ENCODE results near the gene VEZT. TPM values are rescaled to one million over a fixed set of nuclear protein-coding genes. Genes with fewer than 3 reads are reported as not detected.

The VEZT gene
- total RNA-seq, 2 experiments from 2014 or later: 57.7 to 77.1 TPM

DNA sequence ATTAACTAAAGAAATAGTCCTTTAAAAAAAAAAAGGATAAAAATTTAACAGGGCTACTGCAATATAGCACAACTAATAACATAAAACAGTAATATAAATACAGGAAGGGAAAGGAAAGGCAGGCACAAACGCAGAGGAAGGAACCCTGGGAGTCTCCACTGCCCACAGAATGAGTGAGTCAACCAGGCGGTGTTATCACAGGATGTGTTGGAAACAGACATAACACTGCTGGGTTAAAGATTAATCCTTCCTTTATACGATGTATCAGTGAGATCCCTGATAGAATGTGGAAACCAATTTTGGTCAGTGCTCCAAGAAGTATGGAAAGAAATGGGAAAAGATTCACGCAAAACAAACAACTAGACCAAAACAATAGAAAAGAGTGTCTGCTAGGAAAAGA is 48.2 kb upstream of the VEZT start:
- Histone ChIP-seq H3K9me3 (ENCODE audit: low read length) (no peaks in the 10 kb centered on the region), H3K79me2 (ENCODE audit: insufficient read depth, low read depth, low read length) (no peaks in the 10 kb centered on the region), H3K4me2 (ENCODE audit: low read length) (no peak overlapping the region), H3K4me3 (ENCODE audit: low read depth, low read length, poor library complexity, severe bottlenecking) (no peak overlapping the region), H3K4me1 (ENCODE audit: insufficient read depth, low read length, poor library complexity, severe bottlenecking) (no peaks in the 10 kb centered on the region), H4K20me1 (ENCODE audit: insufficient read depth, low read length) (no peaks in the 10 kb centered on the region), H2AFZ (ENCODE audit: low read length) (no peak overlapping the region), H3K27ac (ENCODE audit: low read depth, low read length, poor library complexity, severe bottlenecking) (no peak overlapping the region), H3K36me3 (ENCODE audit: insufficient read depth, low read length) (peaks cover 3% of the 10 kb centered on the region; the same call in 1 of the 2 replicates), H3K9me2 (ENCODE audit: insufficient read depth, low read length) (no peaks in the 10 kb centered on the region)
- intact Hi-C loops (cut with micrococcal nuclease; ENCODE audit: unreplicated experiment): no loop called here
- BruUV-seq (replicated peaks): no TSS peak
- TF ChIP-seq, protein P1, sequence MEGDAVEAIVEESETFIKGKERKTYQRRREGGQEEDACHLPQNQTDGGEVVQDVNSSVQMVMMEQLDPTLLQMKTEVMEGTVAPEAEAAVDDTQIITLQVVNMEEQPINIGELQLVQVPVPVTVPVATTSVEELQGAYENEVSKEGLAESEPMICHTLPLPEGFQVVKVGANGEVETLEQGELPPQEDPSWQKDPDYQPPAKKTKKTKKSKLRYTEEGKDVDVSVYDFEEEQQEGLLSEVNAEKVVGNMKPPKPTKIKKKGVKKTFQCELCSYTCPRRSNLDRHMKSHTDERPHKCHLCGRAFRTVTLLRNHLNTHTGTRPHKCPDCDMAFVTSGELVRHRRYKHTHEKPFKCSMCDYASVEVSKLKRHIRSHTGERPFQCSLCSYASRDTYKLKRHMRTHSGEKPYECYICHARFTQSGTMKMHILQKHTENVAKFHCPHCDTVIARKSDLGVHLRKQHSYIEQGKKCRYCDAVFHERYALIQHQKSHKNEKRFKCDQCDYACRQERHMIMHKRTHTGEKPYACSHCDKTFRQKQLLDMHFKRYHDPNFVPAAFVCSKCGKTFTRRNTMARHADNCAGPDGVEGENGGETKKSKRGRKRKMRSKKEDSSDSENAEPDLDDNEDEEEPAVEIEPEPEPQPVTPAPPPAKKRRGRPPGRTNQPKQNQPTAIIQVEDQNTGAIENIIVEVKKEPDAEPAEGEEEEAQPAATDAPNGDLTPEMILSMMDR (conservative IDR thresholded peaks at IDR 0.05; ENCODE audit: low read length): no peak
- no peak for TF ChIP-seq EZH2phosphoT487 (IDR thresholded peaks at IDR 0.05; ENCODE audit: borderline replicate concordance, low read depth, low read length)
- no peak for DNase-seq (ENCODE audit: low spot score)
- ChIA-PET CTCF (ENCODE audit: unreplicated experiment) (no interaction called here), POLR2A (no interaction called here)

DNA sequence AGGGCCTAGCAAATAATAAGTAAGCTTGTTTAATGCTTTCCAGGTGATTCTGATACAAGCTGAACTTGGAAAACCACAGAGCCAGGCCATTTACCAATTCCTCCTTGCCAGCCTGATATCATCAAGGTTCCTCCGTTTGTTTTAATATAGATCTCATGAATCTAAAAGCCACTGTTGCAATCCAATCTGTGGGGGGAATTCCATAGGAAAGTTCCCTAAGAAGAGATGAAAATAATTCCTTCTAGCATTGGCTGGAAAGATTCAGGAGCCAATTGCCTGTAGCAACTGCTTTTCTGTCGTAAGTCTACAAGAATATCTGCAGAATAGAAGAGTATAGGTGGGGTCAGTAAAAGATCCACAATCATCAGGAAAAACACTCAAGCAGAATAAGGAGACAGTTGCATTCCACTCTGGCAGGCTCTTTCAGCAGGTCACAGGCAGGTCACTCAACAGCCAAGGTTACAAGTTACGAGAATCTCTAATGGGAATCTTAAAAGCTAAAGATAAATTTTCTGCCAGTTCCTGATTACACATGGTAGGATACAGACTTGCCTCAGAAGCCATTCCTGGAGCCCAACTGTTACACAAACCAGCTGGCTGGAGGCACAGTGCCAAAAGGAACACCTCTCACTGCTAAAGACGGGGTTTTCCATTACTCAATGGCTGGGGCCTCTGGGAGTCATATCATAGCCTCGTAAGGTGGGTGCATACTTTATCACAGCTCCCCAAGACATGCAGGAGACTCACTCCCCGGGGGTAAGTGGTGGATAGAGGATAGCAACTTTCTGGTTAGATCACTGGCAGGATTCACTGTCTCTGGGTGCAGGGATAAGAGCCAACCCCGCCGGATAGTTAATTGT is 44.0 kb upstream of the VEZT start:
- H3K4me3 ChIP-seq (ENCODE audit: low read depth, low read length, poor library complexity, severe bottlenecking): no peak overlapping the region
- H2AFZ ChIP-seq (ENCODE audit: low read length): no peak overlapping the region
- H3K27ac ChIP-seq (ENCODE audit: low read depth, low read length, poor library complexity, severe bottlenecking): no peak overlapping the region
- no peaks in the 10 kb centered on the region; the same call in 1 of the 2 replicates for H3K36me3 ChIP-seq (ENCODE audit: insufficient read depth, low read length)
- TF ChIP-seq, protein P1 (conservative IDR thresholded peaks at IDR 0.05; ENCODE audit: low read length): no peak
- no peak for TF ChIP-seq EZH2phosphoT487 (IDR thresholded peaks at IDR 0.05; ENCODE audit: borderline replicate concordance, low read depth, low read length)
- no peaks in the 10 kb centered on the region for H3K9me3 ChIP-seq (ENCODE audit: low read length)
- intact Hi-C loops (cut with micrococcal nuclease; ENCODE audit: unreplicated experiment): no loop called here
- no peak for DNase-seq (ENCODE audit: low spot score)
- H3K9me2 ChIP-seq (ENCODE audit: insufficient read depth, low read length): no peaks in the 10 kb centered on the region
- H3K4me1 ChIP-seq (ENCODE audit: insufficient read depth, low read length, poor library complexity, severe bottlenecking): peaks cover 3% of the 10 kb centered on the region
- CTCF ChIA-PET (ENCODE audit: unreplicated experiment): no interaction called here
- no peaks in the 10 kb centered on the region for H3K79me2 ChIP-seq (ENCODE audit: insufficient read depth, low read depth, low read length)
- H3K4me2 ChIP-seq (ENCODE audit: low read length): no peak overlapping the region
- no peaks in the 10 kb centered on the region for H4K20me1 ChIP-seq (ENCODE audit: insufficient read depth, low read length)
- POLR2A ChIA-PET: interaction anchor here (0.6 to 1.7 kb wide), 2 partner anchors 10 to 532 kb away, joined by 4 read pairs; no protein-coding TSS in a partner anchor
- no TSS peak for BruUV-seq (replicated peaks)

DNA sequence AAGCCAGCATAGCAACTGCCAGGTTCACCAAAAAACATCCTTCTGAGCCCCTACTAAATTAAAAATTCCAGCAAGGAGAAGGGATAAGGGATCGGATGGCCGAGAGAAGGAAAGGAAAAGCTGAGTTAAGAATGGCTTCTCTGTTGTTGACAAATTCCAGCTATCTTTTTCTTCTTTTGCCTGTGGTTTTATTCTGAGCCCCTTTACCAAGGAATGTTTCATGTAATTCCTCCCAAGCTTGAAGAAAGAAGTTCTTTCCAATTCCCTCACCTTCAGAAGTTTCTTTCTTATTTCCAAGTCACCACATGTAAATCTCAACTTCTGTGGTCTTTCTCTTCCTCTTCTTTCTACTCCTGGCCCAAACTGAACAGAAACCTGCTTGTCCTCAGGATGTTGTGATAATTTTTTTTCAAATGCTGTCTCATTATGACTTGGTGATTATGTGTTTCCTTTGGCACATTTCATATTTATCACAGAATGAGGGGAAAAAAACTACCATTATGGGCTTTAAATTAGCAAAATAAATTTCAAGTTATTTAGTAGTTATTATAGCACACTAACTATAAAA is 40.3 kb upstream of the VEZT start:
- no peak for TF ChIP-seq EZH2phosphoT487 (IDR thresholded peaks at IDR 0.05; ENCODE audit: borderline replicate concordance, low read depth, low read length)
- TF ChIP-seq, protein P1 (conservative IDR thresholded peaks at IDR 0.05; ENCODE audit: low read length): no peak
- Histone ChIP-seq H3K4me3 (ENCODE audit: low read depth, low read length, poor library complexity, severe bottlenecking) (no peak overlapping the region), H2AFZ (ENCODE audit: low read length) (no peak overlapping the region), H3K79me2 (ENCODE audit: insufficient read depth, low read depth, low read length) (no peaks in the 10 kb centered on the region), H3K27ac (ENCODE audit: low read depth, low read length, poor library complexity, severe bottlenecking) (no peak overlapping the region), H4K20me1 (ENCODE audit: insufficient read depth, low read length) (no peaks in the 10 kb centered on the region), H3K9me3 (ENCODE audit: low read length) (no peaks in the 10 kb centered on the region), H3K9me2 (ENCODE audit: insufficient read depth, low read length) (no peaks in the 10 kb centered on the region), H3K4me2 (ENCODE audit: low read length) (no peak overlapping the region), H3K36me3 (ENCODE audit: insufficient read depth, low read length) (no peaks in the 10 kb centered on the region), H3K4me1 (ENCODE audit: insufficient read depth, low read length, poor library complexity, severe bottlenecking) (peaks cover 3% of the 10 kb centered on the region)
- intact Hi-C loops (cut with micrococcal nuclease; ENCODE audit: unreplicated experiment): no loop called here
- CTCF ChIA-PET (ENCODE audit: unreplicated experiment): no interaction called here
- DNase-seq (ENCODE audit: low spot score): no peak
- POLR2A ChIA-PET: interaction anchor here (0.6 to 1.0 kb wide), 2 partner anchors 10 to 36 kb away, joined by 3 read pairs; no protein-coding TSS in a partner anchor
- no TSS peak for BruUV-seq (replicated peaks)

All from OCI-LY7 (cell line).